ENCODE measurements around the gene TASP1.

TASP1 gene

GRCh38 chr20:13554706-13555105 lies 84.0 kb downstream of the TASP1 start:
- ChIA-PET CTCF (interaction anchor here (0.6 kb wide), 1 partner anchor 8 kb away, joined by 4 read pairs; no protein-coding TSS in a partner anchor), POLR2A (no interaction called here)
- no peak for DNase-seq (ENCODE audit: extremely low spot score)
- no peak for TF ChIP-seq ZNF384 (IDR thresholded peaks at IDR 0.05)
- TF ChIP-seq FOXM1 (IDR thresholded peaks at IDR 0.05; ENCODE audit: borderline replicate concordance) = no peak
- TF ChIP-seq ELF4 (IDR thresholded peaks at IDR 0.05) = no peak

- ChIA-PET CTCF (no interaction called here), POLR2A (no interaction called here)
- no peak for DNase-seq (ENCODE audit: extremely low spot score)
- TF ChIP-seq FOXM1 (IDR thresholded peaks at IDR 0.05; ENCODE audit: borderline replicate concordance) = no peak
- no peak for TF ChIP-seq CTBP1 (IDR thresholded peaks at IDR 0.05; ENCODE audit: borderline replicate concordance)
- TF ChIP-seq ZNF384 (IDR thresholded peaks at IDR 0.05) = no peak
- no peak for TF ChIP-seq PKNOX1 (IDR thresholded peaks at IDR 0.05)
- TF ChIP-seq LEF1 (IDR thresholded peaks at IDR 0.05; ENCODE audit: borderline replicate concordance) = no peak
- no peak for TF ChIP-seq HDGF (IDR thresholded peaks at IDR 0.05; ENCODE audit: borderline replicate concordance)
- TF ChIP-seq SUZ12 (IDR thresholded peaks at IDR 0.05) = no peak
- no peak for TF ChIP-seq SP1 (IDR thresholded peaks at IDR 0.05)
- TF ChIP-seq L3MBTL2 (conservative IDR thresholded peaks at IDR 0.05) = no peak
- no peak for TF ChIP-seq ELF4 (IDR thresholded peaks at IDR 0.05)
- no peak for TF ChIP-seq FOXK2 (IDR thresholded peaks at IDR 0.05)
- TF ChIP-seq ARNT (IDR thresholded peaks at IDR 0.05) = no peak
- no peak for TF ChIP-seq TARDBP (IDR thresholded peaks at IDR 0.05)
- no peak for TF ChIP-seq NFRKB (IDR thresholded peaks at IDR 0.05)
- TF ChIP-seq FOXA1 (IDR thresholded peaks at IDR 0.05) = no peak
- TF ChIP-seq BHLHE40 (IDR thresholded peaks at IDR 0.05; ENCODE audit: borderline replicate concordance) = no peak
Observed at GRCh38 chr20:13554076-13554475, 84.7 kb downstream of the TASP1 start.

GRCh38 chr20:13552061-13552460 lies 86.7 kb downstream of the TASP1 start:
- no peak for TF ChIP-seq TARDBP (IDR thresholded peaks at IDR 0.05)
- no peak for DNase-seq (ENCODE audit: extremely low spot score)
- POLR2A ChIA-PET = no interaction called here
- CTCF ChIA-PET = no interaction called here

DNA sequence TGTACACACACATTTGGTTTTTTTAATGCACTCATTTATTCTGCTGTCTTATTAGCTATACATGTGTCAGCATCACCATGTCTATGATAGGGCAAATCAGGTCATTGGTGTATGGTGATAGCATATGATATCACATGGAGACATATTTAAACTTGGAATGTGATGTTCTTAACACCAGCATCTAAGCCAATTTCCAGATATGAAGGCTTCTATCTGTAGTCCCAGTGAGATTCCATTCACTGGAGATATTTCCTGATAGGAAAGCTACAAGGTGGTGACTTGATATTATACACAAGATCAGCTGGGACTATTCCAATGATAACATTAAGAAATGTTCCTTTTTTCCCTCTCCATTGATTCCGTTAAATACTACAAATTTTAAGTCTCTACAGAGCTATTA lies 89.3 kb downstream of the TASP1 start:
- ChIA-PET POLR2A (interaction anchor here (1.0 kb wide), 1 partner anchor 429 kb away, joined by 3 read pairs; no protein-coding TSS in a partner anchor), CTCF (interaction anchor here (0.5 kb wide), 1 partner anchor 90 kb away, joined by 7 read pairs; no protein-coding TSS in a partner anchor)
- TF ChIP-seq FOXM1 (IDR thresholded peaks at IDR 0.05; ENCODE audit: borderline replicate concordance) (no peak), SUZ12 (IDR thresholded peaks at IDR 0.05) (no peak), BHLHE40 (IDR thresholded peaks at IDR 0.05; ENCODE audit: borderline replicate concordance) (no peak), PKNOX1 (IDR thresholded peaks at IDR 0.05) (no peak), ELF4 (IDR thresholded peaks at IDR 0.05) (no peak), L3MBTL2 (conservative IDR thresholded peaks at IDR 0.05) (no peak), FOXA1 (IDR thresholded peaks at IDR 0.05) (no peak), HDGF (IDR thresholded peaks at IDR 0.05; ENCODE audit: borderline replicate concordance) (no peak), TARDBP (IDR thresholded peaks at IDR 0.05) (no peak), ZNF384 (IDR thresholded peaks at IDR 0.05) (no peak), CTBP1 (IDR thresholded peaks at IDR 0.05; ENCODE audit: borderline replicate concordance) (no peak), ARNT (IDR thresholded peaks at IDR 0.05) (no peak), FOXK2 (IDR thresholded peaks at IDR 0.05) (no peak), LEF1 (IDR thresholded peaks at IDR 0.05; ENCODE audit: borderline replicate concordance) (no peak), NFRKB (IDR thresholded peaks at IDR 0.05) (no peak), SP1 (IDR thresholded peaks at IDR 0.05) (no peak)
- no peak for DNase-seq (ENCODE audit: extremely low spot score)

DNA sequence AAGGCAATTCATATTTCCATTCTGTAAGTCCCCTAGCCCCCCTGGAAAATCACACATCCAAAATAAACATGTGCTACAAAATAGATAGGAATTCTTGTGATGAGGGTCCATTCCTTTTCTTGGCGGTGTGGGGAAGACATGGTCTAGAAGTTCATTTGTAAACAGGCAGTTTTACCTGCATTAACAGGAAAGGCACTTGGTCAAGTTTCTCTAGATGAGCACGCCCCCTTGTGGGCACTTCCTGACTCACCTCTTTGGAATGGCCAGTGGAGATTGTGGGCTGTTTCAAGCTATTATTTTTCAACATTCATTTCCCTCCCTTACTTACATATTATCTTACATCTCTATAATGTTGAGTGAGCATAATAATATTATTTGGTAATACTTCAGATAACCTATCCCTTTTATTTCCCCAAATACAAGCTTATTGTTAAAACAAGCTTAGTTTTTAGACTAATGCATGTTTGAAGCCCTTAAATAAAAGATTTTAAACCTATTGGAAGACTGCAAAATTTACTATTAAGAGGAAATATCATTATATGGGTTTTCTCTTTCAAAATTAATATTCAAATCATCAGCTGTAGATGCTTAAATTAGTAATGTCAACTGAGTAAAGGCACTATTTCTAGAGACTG lies 92.1 kb downstream of the TASP1 start:
- TF ChIP-seq L3MBTL2 (conservative IDR thresholded peaks at IDR 0.05) = no peak
- TF ChIP-seq HDGF (IDR thresholded peaks at IDR 0.05; ENCODE audit: borderline replicate concordance) = no peak
- TF ChIP-seq CTBP1 (IDR thresholded peaks at IDR 0.05; ENCODE audit: borderline replicate concordance) = no peak
- no peak for TF ChIP-seq BHLHE40 (IDR thresholded peaks at IDR 0.05; ENCODE audit: borderline replicate concordance)
- no peak for TF ChIP-seq FOXM1 (IDR thresholded peaks at IDR 0.05; ENCODE audit: borderline replicate concordance)
- no peak for TF ChIP-seq SUZ12 (IDR thresholded peaks at IDR 0.05)
- ChIA-PET CTCF (interaction anchor here (0.5 to 1.4 kb wide), 17 partner anchors 8 to 619 kb away, joined by 3 to 8 read pairs (median 4); no protein-coding TSS in a partner anchor), POLR2A (no interaction called here)
- peak; percentile 52 for DNase-seq (ENCODE audit: extremely low spot score)

GRCh38 chr20:13545790-13546189 lies 92.9 kb downstream of the TASP1 start:
- POLR2A ChIA-PET = no interaction called here
- CTCF ChIA-PET = interaction anchor here (0.7 to 1.4 kb wide), 13 partner anchors 7 to 617 kb away, joined by 3 to 8 read pairs (median 4); no protein-coding TSS in a partner anchor
- no peak for DNase-seq (ENCODE audit: extremely low spot score)
- TF ChIP-seq ELF4 (IDR thresholded peaks at IDR 0.05) (no peak), PKNOX1 (IDR thresholded peaks at IDR 0.05) (no peak), SUZ12 (IDR thresholded peaks at IDR 0.05) (no peak), ARNT (IDR thresholded peaks at IDR 0.05) (no peak), FOXA1 (IDR thresholded peaks at IDR 0.05) (no peak), ZNF384 (IDR thresholded peaks at IDR 0.05) (no peak), NFRKB (IDR thresholded peaks at IDR 0.05) (no peak), TARDBP (IDR thresholded peaks at IDR 0.05) (no peak), FOXK2 (IDR thresholded peaks at IDR 0.05) (no peak)

All from HEK293T (cell line).